Measurements from ENCODE around the gene RGP1.

The RGP1 gene

GRCh38 chr9:35728041-35728971, 20.8 kb upstream of the RGP1 start:
- peak; percentile 68 for DNase-seq (ENCODE audit: low spot score)
- TF ChIP-seq CTCF (conservative IDR thresholded peaks at IDR 0.05; ENCODE audit: low read depth) = no peak
- H3K27ac ChIP-seq = peak overlapping the region; percentile 76
- POLR2A ChIA-PET (ENCODE audit: low non-redundant PET) = no interaction called here
- CTCF ChIA-PET = interaction anchor here (0.6 to 1.8 kb wide), 3 partner anchors 29 to 141 kb away, joined by 3 to 8 read pairs (median 4); no protein-coding TSS in a partner anchor

GRCh38 chr9:35729101-35729500, 20.0 kb upstream of the RGP1 start:
- DNase-seq (ENCODE audit: low spot score) = no peak
- H3K27ac ChIP-seq = peak overlapping the region; percentile 76; the same call in 1 of the 2 replicates
- ChIA-PET POLR2A (ENCODE audit: low non-redundant PET) (no interaction called here), CTCF (interaction anchor here (0.5 to 1.8 kb wide), 7 partner anchors 15 to 1046 kb away, joined by 3 to 8 read pairs (median 5); no protein-coding TSS in a partner anchor)
- TF ChIP-seq CTCF (conservative IDR thresholded peaks at IDR 0.05; ENCODE audit: low read depth) = no peak

- POLR2A ChIA-PET (ENCODE audit: low non-redundant PET) = interaction anchor here (0.8 kb wide), 1 partner anchor 69 kb away, joined by 3 read pairs; no protein-coding TSS in a partner anchor
- peak; percentile 76 for TF ChIP-seq CTCF (conservative IDR thresholded peaks at IDR 0.05; ENCODE audit: low read depth)
- DNase-seq (ENCODE audit: low spot score) = peak; percentile 81
- peak overlapping the region; percentile 50 for H3K27ac ChIP-seq
- CTCF ChIA-PET = interaction anchor here (0.5 to 1.1 kb wide), 8 partner anchors 14 to 1623 kb away, joined by 3 to 5 read pairs (median 4); no protein-coding TSS in a partner anchor
These were observed 19.2 kb upstream of the RGP1 start for GRCh38 chr9:35729700-35730485.

- CTCF ChIA-PET = interaction anchor here (0.6 kb wide), 1 partner anchor 1622 kb away, joined by 3 read pairs; no protein-coding TSS in a partner anchor
- peak overlapping the region; percentile 50 for H3K27ac ChIP-seq
- DNase-seq (ENCODE audit: low spot score) = no peak
- TF ChIP-seq CTCF (conservative IDR thresholded peaks at IDR 0.05; ENCODE audit: low read depth) = no peak
- POLR2A ChIA-PET (ENCODE audit: low non-redundant PET) = interaction anchor here (0.8 kb wide), 1 partner anchor 69 kb away, joined by 3 read pairs; no protein-coding TSS in a partner anchor
These were observed 18.6 kb upstream of the RGP1 start for GRCh38 chr9:35730486-35730854.

- H3K27ac ChIP-seq = peak overlapping the region; percentile 95
- ChIA-PET CTCF (interaction anchor here (0.6 to 1.7 kb wide), 4 partner anchors 36 to 85 kb away, joined by 3 to 7 read pairs (median 3); partner anchors contain the start of genes ARHGEF39 and CCDC107), POLR2A (ENCODE audit: low non-redundant PET) (interaction anchor here (1.0 to 2.4 kb wide), 2 partner anchors 18 to 85 kb away, joined by 4 to 13 read pairs; partner anchors contain the start of genes GBA2 and RGP1)
- no peak for TF ChIP-seq CTCF (conservative IDR thresholded peaks at IDR 0.05; ENCODE audit: low read depth)
- DNase-seq (ENCODE audit: low spot score) = peak; percentile 62
These were observed 17.5 kb upstream of the RGP1 start for GRCh38 chr9:35731415-35732184.

All from RWPE1 (cell line).